ENCODE results near the gene FOCAD.

Gene FOCAD

DNA sequence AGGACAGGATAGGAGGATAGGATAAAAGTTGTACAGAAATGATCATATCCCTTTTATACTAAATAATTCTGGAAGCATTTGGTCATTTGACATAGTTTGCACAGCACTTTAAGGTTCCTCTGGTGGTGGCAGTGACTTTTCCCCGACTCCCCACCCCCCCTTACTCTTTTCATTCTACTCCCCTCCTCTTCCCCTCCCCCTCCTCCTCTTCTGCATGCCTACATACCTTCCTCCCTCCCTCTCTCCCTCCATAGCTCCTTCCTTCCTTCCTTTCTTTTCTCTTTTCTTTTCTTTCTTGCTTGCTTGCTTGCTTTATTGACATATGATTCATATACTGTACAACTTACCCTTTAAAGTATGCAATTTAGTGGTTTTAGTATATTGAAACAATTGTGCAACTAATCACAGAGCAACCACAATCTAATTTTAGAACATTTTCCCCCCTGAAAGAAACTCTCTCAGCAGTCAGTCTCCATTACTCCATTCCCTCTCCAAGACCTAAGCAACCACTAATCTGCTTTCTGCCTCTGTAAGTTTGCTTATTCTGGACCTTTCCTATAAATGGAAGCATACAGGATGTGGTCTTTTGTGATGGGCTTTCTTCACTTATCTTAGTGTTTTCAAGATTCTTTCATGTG lies 188.4 kb downstream of the FOCAD start:
- peak; percentile 95 for DNase-seq (ENCODE audit: low read depth)

DNA sequence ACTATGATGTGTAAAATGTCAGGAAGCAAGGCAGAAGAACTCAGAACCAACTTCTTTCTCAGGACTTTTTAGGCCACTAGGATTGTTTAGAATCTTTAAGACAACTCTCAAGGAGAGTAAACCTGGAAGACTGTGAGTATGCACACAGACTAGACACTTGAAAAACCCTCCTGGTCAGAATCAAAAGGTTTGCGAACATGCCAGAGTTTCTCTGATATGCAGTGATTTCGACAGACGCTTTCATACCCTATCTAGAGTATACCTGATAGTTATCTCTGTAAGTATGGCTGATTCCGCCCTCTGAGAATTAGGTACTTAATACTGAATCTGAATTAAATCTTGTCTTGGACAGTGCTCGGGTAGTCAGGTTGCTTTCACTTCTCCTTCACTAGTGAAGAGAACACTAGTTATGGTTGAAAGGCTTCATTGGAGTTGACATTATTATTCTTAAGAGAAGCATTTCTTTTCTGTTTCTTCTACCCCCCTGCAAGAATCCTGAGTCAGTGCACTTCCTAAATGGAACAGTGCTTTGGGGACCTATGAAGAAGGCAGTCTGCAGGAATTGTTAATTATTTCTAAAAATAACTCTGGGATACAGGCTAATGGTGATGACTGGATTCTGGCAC lies 189.3 kb downstream of the FOCAD start:
- DNase-seq (ENCODE audit: low read depth): peak; percentile 93

DNA sequence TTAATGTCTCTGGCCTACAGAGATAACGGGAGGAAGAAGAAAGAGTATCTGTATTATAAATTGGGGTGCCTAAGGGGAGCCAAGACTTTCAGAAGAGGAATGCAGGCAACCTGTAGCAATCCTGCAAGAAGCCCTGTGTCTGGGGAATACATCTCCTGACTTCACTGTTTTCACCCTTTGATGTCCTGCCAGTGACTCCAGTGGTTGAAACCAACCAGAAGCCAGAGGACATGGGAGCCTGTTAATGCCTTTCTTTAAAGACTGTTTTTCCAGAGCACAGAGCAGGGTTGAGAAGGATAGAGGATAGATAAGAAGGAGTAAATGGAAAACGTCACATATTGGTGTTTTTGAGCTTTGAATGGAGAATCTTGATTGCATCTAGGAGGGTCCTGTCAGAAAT lies 196.2 kb downstream of the FOCAD start:
- no peak for DNase-seq (ENCODE audit: low read depth)

GRCh38 chr9:20880675-20881074 lies 196.6 kb downstream of the FOCAD start:
- DNase-seq (ENCODE audit: low read depth): no peak

GRCh38 chr9:20884985-20885593 lies 201.0 kb downstream of the FOCAD start:
- peak; percentile 67 for DNase-seq (ENCODE audit: low read depth)

DNA sequence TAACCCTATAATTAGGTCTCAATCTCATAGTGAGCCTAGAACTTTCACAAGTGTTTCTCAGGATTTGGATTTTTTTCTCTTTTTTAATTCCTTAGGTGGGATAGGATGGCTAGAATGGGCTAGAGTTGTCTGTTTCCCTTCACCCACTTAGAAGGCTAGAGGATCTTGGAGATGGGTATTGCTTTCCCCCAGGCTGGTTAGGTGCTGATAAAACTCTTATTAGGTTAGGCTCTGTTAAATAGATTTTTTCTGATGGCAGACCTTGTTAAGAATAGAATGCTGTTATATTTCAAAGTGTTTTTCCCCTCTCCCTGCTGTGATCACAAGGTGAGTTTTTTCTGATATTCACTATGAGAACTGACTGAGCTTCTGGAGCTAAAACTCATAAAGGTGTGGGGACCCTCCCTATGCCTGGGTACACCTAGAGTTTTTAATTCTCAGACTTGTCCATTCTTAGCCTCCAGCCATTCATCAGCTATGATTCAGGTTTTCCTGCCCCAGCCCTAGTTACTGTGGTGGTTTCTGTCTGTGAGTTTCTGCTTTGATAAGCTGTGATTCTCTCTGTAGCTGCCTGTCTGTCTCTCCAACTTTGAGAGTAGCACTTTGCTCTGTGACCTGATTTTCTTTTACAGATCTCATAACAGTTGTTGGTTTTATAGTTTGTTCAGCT lies 215.0 kb downstream of the FOCAD start:
- peak; percentile 30 for DNase-seq (ENCODE audit: low read depth)

GRCh38 chr9:20903212-20903611 lies 219.2 kb downstream of the FOCAD start:
- no peak for DNase-seq (ENCODE audit: low read depth)

- DNase-seq (ENCODE audit: low read depth): no peak
These were observed 220.9 kb downstream of the FOCAD start for GRCh38 chr9:20904995-20905394.

DNA sequence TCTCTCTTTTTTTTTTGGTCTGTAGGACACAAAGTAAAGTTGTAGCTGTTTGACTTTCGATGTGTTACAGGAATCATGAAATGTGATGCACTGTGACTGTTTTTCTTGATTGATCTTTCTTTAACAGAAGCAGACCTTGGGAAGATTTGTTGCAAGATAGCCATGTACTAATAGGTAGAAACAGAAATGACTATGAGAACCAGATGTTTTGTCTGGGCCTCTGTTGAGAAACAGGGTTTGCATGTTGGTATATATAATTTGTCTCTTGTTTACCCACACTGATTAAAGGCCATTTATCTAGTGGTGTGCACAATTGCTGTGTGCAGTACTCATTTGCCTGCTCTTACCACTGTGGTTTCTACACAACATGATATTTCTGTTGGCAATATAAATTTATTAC lies 222.3 kb downstream of the FOCAD start:
- no peak for DNase-seq (ENCODE audit: low read depth)

- peak; percentile 27 for DNase-seq (ENCODE audit: low read depth)
These were observed 224.4 kb downstream of the FOCAD start for GRCh38 chr9:20908461-20908860.

- DNase-seq (ENCODE audit: low read depth): no peak
These were observed 230.5 kb downstream of the FOCAD start for GRCh38 chr9:20914556-20914955.

DNA sequence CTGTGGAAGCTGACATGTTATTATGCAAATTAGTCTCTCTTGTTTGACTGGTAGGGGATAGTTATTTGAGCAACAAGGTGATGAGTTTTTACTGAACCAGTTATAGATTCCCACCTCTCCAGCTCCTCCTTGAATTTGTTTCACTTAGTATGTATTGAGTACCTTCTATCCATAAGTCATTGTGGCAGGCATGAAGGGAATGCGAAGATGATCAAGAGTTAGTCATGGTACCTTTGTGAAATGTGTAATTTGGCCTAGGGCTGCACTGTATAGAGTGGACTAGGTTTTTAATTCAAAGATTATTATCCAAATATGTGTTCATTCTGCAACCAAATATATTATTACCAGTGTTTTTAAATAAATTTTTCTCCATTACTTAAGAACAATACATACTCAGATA lies 237.3 kb downstream of the FOCAD start:
- DNase-seq (ENCODE audit: low read depth): no peak

GRCh38 chr9:20925256-20926045 lies 241.4 kb downstream of the FOCAD start:
- DNase-seq (ENCODE audit: low read depth): no peak

- DNase-seq (ENCODE audit: low read depth): no peak
These were observed 245.2 kb downstream of the FOCAD start for GRCh38 chr9:20929276-20929675.

DNA sequence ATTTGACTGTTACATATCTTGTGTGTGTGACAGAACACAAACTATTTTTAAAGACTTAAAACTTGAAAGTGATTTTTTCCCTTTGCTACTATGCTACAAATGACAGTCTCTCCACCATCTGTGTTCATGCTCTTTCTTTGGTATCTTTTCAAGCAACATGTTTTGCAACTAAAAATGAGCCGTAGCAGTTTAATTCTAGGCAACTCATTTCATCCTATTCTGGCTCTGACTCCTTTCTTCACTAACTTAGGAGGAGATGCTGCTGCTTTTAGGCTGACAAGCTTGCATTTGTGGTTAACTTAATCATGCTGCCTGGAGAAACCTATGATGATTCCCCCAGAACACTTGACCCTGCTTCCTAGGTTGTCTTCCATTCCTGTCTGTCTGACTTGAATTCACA lies 246.8 kb downstream of the FOCAD start:
- DNase-seq (ENCODE audit: low read depth): no peak

GRCh38 chr9:20940447-20941173 lies 256.6 kb downstream of the FOCAD start:
- DNase-seq (ENCODE audit: low read depth): peak; percentile 16

DNA sequence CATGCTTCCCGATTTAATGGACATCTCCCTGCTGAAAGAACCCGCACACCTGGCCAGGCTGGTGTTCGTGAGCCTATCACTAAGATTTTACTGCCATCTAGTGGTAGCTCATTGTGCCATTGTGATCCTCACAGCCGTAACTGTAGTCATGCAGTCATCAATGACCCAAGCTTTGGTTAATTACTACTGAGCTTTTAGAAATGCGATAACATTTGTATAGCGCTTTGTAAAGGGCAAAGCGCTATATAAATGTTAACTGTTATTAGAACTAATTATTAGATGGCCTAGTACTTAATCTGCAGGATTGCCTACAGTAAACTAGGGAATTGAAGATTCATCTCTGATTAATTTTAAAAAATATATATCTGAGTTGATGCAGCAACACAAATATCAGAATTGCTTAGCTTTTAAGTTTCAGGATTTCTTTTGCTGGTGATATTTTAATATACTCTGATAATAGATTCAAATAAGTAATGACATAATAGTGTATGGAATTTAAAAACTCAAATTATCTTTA lies 257.2 kb downstream of the FOCAD start:
- peak; percentile 70 for DNase-seq (ENCODE audit: low read depth)

DNA sequence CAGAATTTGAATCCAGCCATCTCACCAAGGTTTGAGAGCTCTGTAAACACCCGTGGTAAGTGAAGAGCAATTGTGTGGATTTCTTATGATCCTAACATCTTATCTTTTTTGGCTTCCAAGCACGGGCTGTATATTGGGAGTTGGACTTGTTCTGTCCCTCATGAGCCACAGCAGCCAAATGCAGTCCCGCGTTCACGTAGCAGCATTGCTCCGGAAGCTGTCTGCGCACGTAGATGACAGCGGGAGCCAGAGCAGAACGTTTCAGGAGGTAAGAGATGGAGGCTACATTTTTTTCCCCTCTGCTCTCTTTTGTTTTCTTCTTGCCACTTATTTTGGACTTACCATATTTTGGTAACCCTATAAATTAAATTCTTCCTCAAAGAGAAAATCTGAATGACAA lies 260.4 kb downstream of the FOCAD start:
- no peak for DNase-seq (ENCODE audit: low read depth)

GRCh38 chr9:20945269-20945668 lies 261.2 kb downstream of the FOCAD start:
- DNase-seq (ENCODE audit: low read depth): no peak

DNA sequence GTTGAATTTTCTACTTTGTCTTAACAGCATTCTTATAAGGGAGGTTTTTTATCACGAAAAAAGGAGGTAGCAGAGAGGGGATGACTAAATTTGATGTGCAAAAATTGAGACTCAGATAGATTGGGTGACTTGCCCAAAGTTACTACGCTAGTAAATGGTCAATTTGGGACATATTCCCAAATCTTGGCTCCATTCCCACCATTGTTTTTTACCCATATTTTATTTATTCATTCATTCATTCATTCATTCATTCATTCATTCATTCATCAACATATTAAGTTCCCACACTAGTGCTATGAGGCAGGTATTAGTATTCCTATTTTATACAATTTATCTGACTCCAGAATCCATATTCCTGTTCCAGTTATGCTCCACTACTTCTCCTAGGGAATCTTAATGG lies 261.8 kb downstream of the FOCAD start:
- DNase-seq (ENCODE audit: low read depth): no peak

DNA sequence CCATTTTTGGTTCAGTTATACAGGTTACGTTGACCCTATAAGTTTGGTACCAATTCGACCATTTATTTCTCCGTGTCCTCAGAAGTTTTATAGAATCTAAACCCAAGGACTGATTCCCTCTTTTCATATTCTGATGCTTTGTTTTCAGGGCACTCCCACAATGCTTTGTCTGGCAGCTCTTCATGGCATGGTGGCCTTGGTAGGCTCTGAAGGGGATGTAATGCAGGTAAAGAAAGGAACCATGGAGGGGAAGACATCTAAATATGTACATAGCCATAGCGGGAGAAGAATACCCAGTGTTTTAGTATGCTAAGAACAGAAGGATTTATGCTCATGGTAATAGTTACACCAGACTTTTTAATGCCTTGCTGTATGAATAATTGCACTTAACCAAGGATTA lies 264.6 kb downstream of the FOCAD start:
- DNase-seq (ENCODE audit: low read depth): no peak

Data from EH (cell line).